22Rv1 (cell line): ENCODE measurements around the gene HEATR5B.

Source experiments
- CTCF ChIP-seq: fragments of 450-650 bp; IDR thresholded peaks from 2 replicates; pipeline ENCODE4 v1.5.1; 2017; ENCODE audit warnings: mild to moderate bottlenecking
- ZFX ChIP-seq: fragments of 450-650 bp; IDR thresholded peaks from 2 replicates; pipeline ENCODE4 v1.6.1; 2017; ENCODE audit warnings: antibody characterized with exemption, borderline replicate concordance

GRCh38 chr2:37117566-37117965, 33.4 kb upstream of the HEATR5B start:
- TF ChIP-seq CTCF (no peak), ZFX (no peak)
